ENCODE measurements around the gene CPNE2.
A peak's percentile ranks its signal among the peaks of the same experiment; 100 is the strongest.
"Not testable (repeated sequence)": the region's sequence is repeated elsewhere in the genome, so short reads cannot be mapped to it uniquely, and the experiment has no call there.

Gene CPNE2

GRCh38 chr16:57061084-57061905 is 31.1 kb upstream of the CPNE2 start:
- no peak for TF ChIP-seq CTCF (IDR thresholded peaks at IDR 0.05; ENCODE audit: extremely low read depth, missing control alignments)
- no peak for DNase-seq (ENCODE audit: low spot score)

DNA sequence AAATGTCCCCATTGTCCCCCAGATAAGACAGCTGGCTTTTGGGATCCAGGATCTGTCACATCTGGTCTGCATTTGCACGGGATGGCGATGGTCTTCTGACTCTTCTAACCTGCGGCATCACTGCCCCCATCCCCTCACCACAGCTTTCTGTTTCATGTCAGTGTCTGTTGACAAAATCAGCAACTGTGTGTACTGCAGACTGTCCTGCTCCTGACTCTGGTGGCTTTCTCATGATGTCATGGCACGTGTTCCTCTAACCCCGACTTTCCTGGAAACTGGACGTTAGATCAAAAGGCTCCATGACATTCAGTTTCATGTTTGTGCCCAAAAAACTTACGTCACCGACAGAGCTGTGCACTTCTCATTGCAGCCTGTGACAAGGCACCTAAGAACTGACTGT is 30.1 kb upstream of the CPNE2 start:
- no peak for DNase-seq (ENCODE audit: low spot score)
- no peak for TF ChIP-seq CTCF (IDR thresholded peaks at IDR 0.05; ENCODE audit: extremely low read depth, missing control alignments)

- not testable (repeated sequence) for DNase-seq (ENCODE audit: low spot score)
Observed at GRCh38 chr16:57063189-57063588, 29.2 kb upstream of the CPNE2 start.

DNA sequence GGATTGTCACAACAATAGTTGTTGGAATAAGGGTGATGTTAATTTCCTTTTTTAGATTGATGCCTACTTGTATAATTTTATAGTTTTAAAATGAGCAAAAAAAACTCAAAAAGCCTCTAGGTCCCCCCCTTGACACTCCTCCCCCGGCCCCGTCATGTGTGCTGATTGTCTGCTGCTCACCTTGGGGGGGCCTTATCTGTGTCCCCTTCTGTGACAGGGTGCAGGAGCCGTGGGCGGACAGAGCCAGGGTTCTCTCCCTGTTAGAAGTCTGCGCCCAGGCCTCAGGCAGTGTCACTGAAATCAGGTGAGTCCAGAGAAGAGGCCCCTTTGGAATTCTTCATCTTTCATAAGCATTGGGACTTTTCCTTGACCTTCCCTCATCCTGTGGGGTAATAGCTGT is 27.4 kb upstream of the CPNE2 start:
- TF ChIP-seq CTCF (IDR thresholded peaks at IDR 0.05; ENCODE audit: extremely low read depth, missing control alignments) = no peak
- no peak for DNase-seq (ENCODE audit: low spot score)

DNA sequence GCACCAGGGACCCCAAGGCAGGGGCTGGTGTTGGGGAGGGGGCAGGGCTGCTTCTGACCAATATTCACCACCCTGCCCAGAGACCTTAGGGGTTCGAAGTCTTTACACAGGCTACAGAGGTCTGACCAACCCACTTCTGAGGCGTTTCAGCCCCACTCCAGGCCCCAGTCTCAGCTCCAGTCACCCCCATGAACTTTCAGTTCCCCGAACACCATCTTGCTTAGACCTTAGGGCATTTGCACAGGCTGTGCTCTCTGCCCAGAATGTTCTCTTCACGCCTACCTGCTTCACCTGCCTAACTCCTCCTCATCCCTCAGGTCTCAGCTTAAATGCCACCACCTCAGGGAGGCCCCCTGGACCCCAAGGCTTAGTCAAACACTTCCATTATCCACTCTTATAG is 25.8 kb upstream of the CPNE2 start:
- TF ChIP-seq CTCF (IDR thresholded peaks at IDR 0.05; ENCODE audit: extremely low read depth, missing control alignments) = no peak
- DNase-seq (ENCODE audit: low spot score) = peak; percentile 32

GRCh38 chr16:57067347-57067746 is 25.0 kb upstream of the CPNE2 start:
- no peak for TF ChIP-seq CTCF (IDR thresholded peaks at IDR 0.05; ENCODE audit: extremely low read depth, missing control alignments)
- DNase-seq (ENCODE audit: low spot score) = no peak

DNA sequence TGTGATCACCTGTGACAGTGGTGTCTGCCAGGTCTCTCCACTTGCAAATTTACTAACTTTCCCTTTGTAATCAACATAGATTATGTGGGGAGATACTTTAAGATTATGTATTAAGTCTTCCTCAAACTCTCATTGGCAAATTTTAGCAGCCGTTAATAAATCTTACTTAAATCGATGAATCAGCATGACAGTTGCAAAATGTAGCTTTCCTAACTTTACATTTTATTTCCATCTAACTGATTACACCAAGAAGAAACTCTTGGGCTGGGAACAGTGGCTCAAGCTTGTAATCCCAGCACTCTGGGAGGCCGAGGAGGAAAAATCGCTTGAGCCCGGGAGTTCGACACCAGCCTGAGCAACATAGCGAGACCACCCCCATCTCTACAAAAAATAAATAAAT is 23.3 kb upstream of the CPNE2 start:
- TF ChIP-seq CTCF (IDR thresholded peaks at IDR 0.05; ENCODE audit: extremely low read depth, missing control alignments) = no peak
- no peak for DNase-seq (ENCODE audit: low spot score)

Data from GM20000 (cell line).